ENCODE measurements around the gene SURF4. TPM values are rescaled to one million over a fixed set of nuclear protein-coding genes. Genes with fewer than 3 reads are reported as not detected.
A peak's percentile ranks its signal among the peaks of the same experiment; 100 is the strongest.

SURF4 gene
- total RNA-seq, 2 donors from 2014 or later, result 178 to 187 TPM

- H3K27me3 ChIP-seq (ENCODE audit: control insufficient read depth, insufficient read depth, low read length, poor library complexity, severe bottlenecking), result no peaks in the 10 kb centered on the region
- H3K36me3 Mint-ChIP-seq (ENCODE audit: low read depth), result peaks cover 18% of the 10 kb centered on the region
- H3K4me3 ChIP-seq (ENCODE audit: low read length), result peak overlapping the region; percentile 91
- peak overlapping the region; percentile 94 for H3K4me3 Mint-ChIP-seq
- H3K4me1 Mint-ChIP-seq, result peaks cover 36% of the 10 kb centered on the region
- peaks cover 37% of the 10 kb centered on the region for H3K36me3 ChIP-seq (ENCODE audit: control insufficient read depth, insufficient read depth, low read length)
- H3K9me3 Mint-ChIP-seq, result peaks cover 9% of the 10 kb centered on the region
- peaks cover 18% of the 10 kb centered on the region for H3K4me1 ChIP-seq (ENCODE audit: control insufficient read depth, insufficient read depth, low read length)
- WGBS, 2 experiments (ENCODE audit: insufficient coverage in 1 of 2, insufficient read length in 1 of 2), result 43 to 48% methylated on average over 7 to 12 of the region's 12 CpGs
- peaks cover 11% of the 10 kb centered on the region for H3K27me3 Mint-ChIP-seq (ENCODE audit: insufficient read depth)
- no peaks in the 10 kb centered on the region for H3K9me3 ChIP-seq (ENCODE audit: control insufficient read depth, low read length)
- peak overlapping the region; percentile 97 for H3K27ac Mint-ChIP-seq
- no peak for DNase-seq
- no peak for TF ChIP-seq CTCF (conservative IDR thresholded peaks at IDR 0.05)
- H3K9ac ChIP-seq (ENCODE audit: extremely low read depth, low read length, poor library complexity, severe bottlenecking), result peak overlapping the region; percentile 97
- no peak overlapping the region for H3K27ac ChIP-seq (ENCODE audit: low read depth, low read length)
Measured at GRCh38 chr9:133374612-133375115, 1.2 kb downstream of the SURF4 start.

GRCh38 chr9:133372144-133372543 lies 3.7 kb downstream of the SURF4 start:
- no peak for TF ChIP-seq CTCF (conservative IDR thresholded peaks at IDR 0.05)
- H3K4me3 ChIP-seq (ENCODE audit: low read length), result no peak overlapping the region
- H3K36me3 ChIP-seq (ENCODE audit: control insufficient read depth, insufficient read depth, low read length), result peaks cover 57% of the 10 kb centered on the region
- H3K9ac ChIP-seq (ENCODE audit: extremely low read depth, low read length, poor library complexity, severe bottlenecking), result no peak overlapping the region
- no peak overlapping the region for H3K27ac ChIP-seq (ENCODE audit: low read depth, low read length)
- no peaks in the 10 kb centered on the region for H3K9me3 ChIP-seq (ENCODE audit: control insufficient read depth, low read length)
- no peak for DNase-seq
- H3K27me3 ChIP-seq (ENCODE audit: control insufficient read depth, insufficient read depth, low read length, poor library complexity, severe bottlenecking), result no peaks in the 10 kb centered on the region
- Mint-ChIP-seq H3K4me3 (no peak overlapping the region), H3K36me3 (ENCODE audit: low read depth) (peaks cover 33% of the 10 kb centered on the region), H3K9me3 (peaks cover 4% of the 10 kb centered on the region), H3K27me3 (ENCODE audit: insufficient read depth) (peaks cover 3% of the 10 kb centered on the region), H3K27ac (peak overlapping the region; percentile 57), H3K4me1 (peaks cover 43% of the 10 kb centered on the region)
- WGBS, 2 experiments (ENCODE audit: insufficient coverage in 1 of 2, insufficient read length in 1 of 2), result 95 to 100% methylated on average over 7 of the region's 7 CpGs
- H3K4me1 ChIP-seq (ENCODE audit: control insufficient read depth, insufficient read depth, low read length), result peaks cover 18% of the 10 kb centered on the region

- H3K4me3 ChIP-seq (ENCODE audit: low read length), result no peak overlapping the region
- 87 to 90% methylated on average over 9 to 12 of the region's 12 CpGs for WGBS, 2 experiments (ENCODE audit: insufficient coverage in 1 of 2, insufficient read length in 1 of 2)
- H3K9me3 ChIP-seq (ENCODE audit: control insufficient read depth, low read length), result no peaks in the 10 kb centered on the region
- no peaks in the 10 kb centered on the region for H3K27me3 ChIP-seq (ENCODE audit: control insufficient read depth, insufficient read depth, low read length, poor library complexity, severe bottlenecking)
- H3K4me3 Mint-ChIP-seq, result no peak overlapping the region
- DNase-seq, result no peak
- H3K9ac ChIP-seq (ENCODE audit: extremely low read depth, low read length, poor library complexity, severe bottlenecking), result no peak overlapping the region
- H3K27me3 Mint-ChIP-seq (ENCODE audit: insufficient read depth), result no peaks in the 10 kb centered on the region
- peak overlapping the region; percentile 16 for H3K27ac Mint-ChIP-seq
- TF ChIP-seq CTCF (conservative IDR thresholded peaks at IDR 0.05), result peak; percentile 15
- peaks cover 18% of the 10 kb centered on the region for H3K4me1 ChIP-seq (ENCODE audit: control insufficient read depth, insufficient read depth, low read length)
- no peak overlapping the region for H3K27ac ChIP-seq (ENCODE audit: low read depth, low read length)
- H3K36me3 ChIP-seq (ENCODE audit: control insufficient read depth, insufficient read depth, low read length), result peaks cover 65% of the 10 kb centered on the region
- H3K4me1 Mint-ChIP-seq, result peaks cover 43% of the 10 kb centered on the region
- no peaks in the 10 kb centered on the region for H3K9me3 Mint-ChIP-seq
- H3K36me3 Mint-ChIP-seq (ENCODE audit: low read depth), result peaks cover 41% of the 10 kb centered on the region
Measured at GRCh38 chr9:133371261-133371711, 4.6 kb downstream of the SURF4 start.

All from endodermal cell (in vitro differentiated cells).